Stimulated activated CD4-positive, alpha-beta T cell treated with anti-CD3 and anti-CD28 coated beads, Interleukin-4, amount 100 ng/mL, for 4 hours (primary cell): ENCODE results near the gene CDH7.

Experiments used
- DNase-seq, 2 experiments: peaks; one replicate each; pipeline ENCODE4 v3.0.0-alpha.2; 2020

CDH7 gene

GRCh38 chr18:65750389-65751154 is at the start of gene CDH7:
Gene CDH7, plus strand, starts transcription at chr18:65751012. Its CDS starts 11,831 bp downstream, at chr18:65762843.
- DNase-seq = no peak

DNA sequence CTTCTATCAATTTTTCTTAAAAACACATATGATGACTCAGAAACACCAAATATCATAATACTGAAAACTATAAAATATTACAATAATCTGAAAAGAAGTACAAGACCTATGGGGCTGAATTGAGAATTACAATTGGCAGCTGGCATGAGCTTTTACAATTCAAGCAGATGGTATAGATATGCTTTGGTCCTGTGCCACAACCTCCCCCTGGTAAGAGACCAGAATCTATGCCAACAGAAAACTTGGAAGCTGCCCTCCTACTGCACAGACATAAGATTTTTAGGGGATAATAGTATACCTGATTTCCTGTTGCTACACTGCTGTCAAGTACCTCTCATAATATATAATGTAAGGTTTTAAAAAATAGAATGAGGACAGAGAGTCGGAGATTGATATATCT is 46.8 kb upstream of the CDH7 start:
- DNase-seq = no peak

- DNase-seq = no peak
Observed at GRCh38 chr18:65706646-65707045, 44.2 kb upstream of the CDH7 start.

GRCh38 chr18:65711493-65711892 is 39.3 kb upstream of the CDH7 start:
- DNase-seq = no peak

- no peak for DNase-seq
Observed at GRCh38 chr18:65721619-65722018, 29.2 kb upstream of the CDH7 start.

- DNase-seq = no peak
Observed at GRCh38 chr18:65725251-65726050, 25.4 kb upstream of the CDH7 start.

DNA sequence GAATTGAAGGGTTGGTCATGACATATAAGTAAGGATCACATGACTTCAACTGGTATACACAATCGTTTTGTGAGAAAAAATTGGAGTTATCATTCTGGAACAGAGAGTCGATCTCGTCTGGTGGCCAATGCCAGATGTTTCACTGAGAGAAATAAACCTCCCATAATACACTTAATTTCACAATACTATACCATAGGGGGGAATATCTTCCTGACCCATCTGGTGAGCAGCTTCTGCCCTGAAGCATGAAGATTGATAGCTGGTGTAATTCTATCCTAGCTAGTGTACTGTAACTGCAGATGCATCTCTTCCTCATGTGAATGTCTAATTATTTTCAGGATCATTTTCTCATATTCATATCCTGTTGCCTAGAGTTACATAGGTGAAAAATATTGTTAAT is 15.7 kb upstream of the CDH7 start:
- no peak for DNase-seq

DNA sequence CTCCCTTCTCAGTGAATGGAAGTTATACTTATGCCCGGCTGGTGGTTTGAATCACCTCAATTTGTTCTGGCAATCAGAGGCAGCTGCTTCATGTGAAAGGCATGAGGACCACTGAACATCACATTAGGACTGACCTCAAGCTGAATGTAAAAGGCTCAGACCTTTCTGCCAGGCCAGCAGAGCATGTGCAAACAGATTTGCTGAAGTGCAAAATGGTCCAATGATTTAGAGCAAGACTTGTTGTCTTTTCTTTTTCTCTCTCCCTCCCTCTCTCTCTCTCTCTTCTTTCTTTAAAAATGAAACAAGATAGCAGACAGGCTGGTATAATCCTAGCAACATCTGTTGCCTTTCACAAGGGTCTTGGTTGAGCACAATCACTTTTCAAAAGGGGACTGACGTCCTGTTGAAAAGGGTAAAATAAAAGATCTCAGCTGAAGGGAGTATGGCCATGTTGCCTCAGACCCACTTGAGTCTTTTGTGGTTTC is 13.3 kb upstream of the CDH7 start:
- DNase-seq = no peak

- no peak for DNase-seq
Observed at GRCh38 chr18:65746936-65747335, 3.9 kb upstream of the CDH7 start.

- DNase-seq = no peak
Observed at GRCh38 chr18:65748321-65748720, 2.5 kb upstream of the CDH7 start.

- DNase-seq = no peak
Observed at GRCh38 chr18:65749841-65750240, 971 bp upstream of the CDH7 start.

GRCh38 chr18:65751155-65752085 is 608 bp downstream of the CDH7 start:
- DNase-seq = no peak

GRCh38 chr18:65752625-65753325 is 2.0 kb downstream of the CDH7 start:
- no peak for DNase-seq

DNA sequence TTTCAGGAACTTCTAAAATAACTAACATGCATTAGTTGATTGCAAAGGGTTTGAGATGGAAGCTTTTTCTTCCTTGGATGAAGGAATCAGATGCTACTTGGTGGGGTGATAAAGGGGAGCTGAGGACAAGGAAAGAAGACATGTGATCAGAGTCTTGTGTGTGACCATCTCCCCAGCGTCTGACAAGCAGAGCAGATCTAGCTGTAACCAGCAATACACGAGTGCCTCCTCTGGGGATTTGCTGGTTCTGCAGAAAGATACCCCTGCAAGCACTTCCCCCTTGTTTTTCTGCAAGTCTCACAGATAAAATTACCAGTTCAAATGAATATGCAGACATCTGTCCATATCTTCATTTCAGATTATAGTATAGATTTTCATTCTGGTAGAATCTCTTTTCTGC is 2.7 kb downstream of the CDH7 start:
- DNase-seq = no peak

- no peak for DNase-seq
Observed at GRCh38 chr18:65754121-65754520, 3.3 kb downstream of the CDH7 start.

- DNase-seq = no peak
Observed at GRCh38 chr18:65755616-65756015, 4.8 kb downstream of the CDH7 start.

DNA sequence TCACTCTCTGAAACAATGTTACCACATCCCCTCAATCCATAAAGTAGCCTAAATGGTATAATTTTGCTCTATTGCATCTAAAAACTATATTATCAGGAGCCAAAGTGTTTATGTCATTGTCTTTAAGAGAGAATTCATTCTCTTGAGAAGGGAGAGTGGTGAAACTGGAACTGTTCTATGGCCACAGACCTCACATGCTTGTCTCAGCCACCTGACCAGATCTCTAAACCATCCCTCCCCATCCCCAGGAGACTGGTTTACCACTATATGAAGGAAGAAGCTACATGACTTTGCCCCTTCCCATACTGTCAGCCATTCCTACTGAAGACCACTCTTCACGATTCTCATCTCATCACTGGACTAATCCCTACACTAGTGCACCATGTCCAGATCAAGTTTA is 9.6 kb downstream of the CDH7 start:
- DNase-seq = no peak

DNA sequence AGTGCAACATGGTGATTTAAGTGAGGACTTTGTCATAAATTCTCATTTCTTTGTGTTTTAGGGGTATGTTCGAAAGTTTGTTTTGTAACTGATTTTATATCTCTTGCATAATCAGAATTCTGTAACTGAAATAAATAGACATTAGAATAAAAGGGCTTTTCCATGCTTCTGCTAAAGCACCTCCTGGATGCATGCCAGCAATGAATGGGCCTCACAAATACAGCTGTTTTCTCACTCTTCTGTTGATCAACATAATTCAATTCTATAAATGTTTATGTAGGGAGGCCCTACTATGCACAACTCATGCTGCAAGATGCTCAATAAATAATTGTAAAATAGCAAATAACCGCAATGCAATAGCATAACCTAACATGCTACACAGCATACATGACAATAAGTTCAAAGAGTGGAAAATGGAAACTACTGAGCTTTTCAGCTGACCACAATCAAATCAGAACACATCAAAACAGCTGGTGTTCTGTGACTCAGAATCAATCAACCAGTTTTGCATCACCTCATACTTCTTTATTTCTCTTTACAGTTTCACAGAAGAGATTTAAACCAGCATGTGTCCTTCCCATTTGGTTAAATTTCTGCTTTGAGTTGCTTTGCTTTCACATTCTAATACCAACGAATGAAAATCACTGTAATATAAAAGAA is 11.0 kb downstream of the CDH7 start:
- DNase-seq = no peak

GRCh38 chr18:65762556-65762955 is 11.7 kb downstream of the CDH7 start:
- DNase-seq = no peak

DNA sequence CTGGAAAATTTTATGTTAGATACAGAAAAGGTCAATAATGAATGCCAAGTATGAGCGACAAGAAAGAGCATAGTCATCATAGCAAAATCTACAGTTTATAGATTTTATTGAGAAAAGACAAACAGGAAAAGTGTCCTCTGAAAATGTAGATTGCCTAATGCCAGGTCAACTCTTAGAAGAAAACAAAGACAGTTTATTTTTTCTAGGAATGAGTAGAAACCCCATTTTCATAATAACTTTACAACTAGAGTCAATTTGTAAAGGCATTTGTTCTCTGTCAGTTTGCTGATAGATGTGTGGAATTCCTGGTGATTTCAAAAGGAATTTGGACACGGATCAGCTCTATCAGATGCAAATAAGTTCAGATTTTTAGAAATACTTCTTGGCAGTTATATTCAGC is 16.6 kb downstream of the CDH7 start:
- DNase-seq = no peak

DNA sequence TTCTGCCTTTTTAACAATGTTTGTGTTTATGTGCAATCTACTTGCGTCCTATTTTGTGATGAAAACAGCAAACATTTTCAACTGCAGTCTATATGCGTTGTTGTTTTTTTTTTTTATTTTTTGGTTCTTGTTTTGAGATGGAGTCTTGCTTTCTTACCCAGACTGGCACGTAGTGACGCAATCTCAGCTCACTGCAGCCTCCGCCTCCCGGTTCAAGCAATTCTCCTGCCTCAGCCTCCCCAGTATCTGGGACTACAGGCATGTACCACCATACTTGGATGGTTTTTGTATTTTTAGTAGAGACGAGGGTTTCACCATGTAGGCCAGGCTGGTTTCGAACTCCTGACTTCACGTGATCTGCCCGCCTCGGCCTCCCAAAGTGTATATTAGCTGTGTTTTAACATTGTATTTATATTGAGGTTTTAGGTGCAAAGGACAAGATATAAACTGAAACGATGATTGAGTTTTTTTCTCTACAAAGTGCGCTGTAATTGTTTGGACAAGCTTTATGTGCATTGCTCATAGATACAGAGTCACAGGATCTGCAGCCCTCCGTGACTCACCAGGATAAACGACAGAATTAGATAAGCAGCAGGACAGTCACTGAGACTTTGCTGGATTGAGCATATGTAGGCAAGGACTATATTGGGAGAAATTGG is 17.4 kb downstream of the CDH7 start:
- DNase-seq = no peak
